ENCODE measurements around the gene MED12. TPM values are rescaled to one million over a fixed set of nuclear protein-coding genes. Genes with fewer than 3 reads are reported as not detected.

The MED12 gene
- polyA plus RNA-seq, 1 experiment: 12.4 TPM

DNA sequence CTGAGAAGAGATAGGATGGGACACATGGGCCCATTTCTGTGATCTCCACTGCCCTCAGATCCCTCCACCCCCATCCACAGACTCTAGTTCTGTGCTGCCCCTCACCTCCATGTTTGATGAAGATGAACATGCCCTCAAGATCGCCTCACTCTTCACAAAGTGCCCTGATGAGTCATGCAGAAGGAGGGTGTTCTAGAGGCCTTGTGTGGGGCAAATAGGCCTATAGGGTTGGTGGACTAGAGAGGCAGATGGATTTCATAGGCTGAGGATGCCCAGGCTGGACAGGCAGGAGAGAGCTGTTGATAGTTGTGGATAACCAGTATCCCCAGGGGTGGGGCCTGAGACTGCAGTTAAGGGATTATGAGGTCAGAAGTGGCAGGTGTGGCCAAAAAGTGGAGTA lies 12.0 kb upstream of the MED12 start, which contains the start of gene CXorf65:
Gene CXorf65, minus strand, starts transcription at position 314 of the 400 bp plus-strand sequence. Its CDS starts 184 bp downstream, at position 130.
- TF ChIP-seq, protein P1, sequence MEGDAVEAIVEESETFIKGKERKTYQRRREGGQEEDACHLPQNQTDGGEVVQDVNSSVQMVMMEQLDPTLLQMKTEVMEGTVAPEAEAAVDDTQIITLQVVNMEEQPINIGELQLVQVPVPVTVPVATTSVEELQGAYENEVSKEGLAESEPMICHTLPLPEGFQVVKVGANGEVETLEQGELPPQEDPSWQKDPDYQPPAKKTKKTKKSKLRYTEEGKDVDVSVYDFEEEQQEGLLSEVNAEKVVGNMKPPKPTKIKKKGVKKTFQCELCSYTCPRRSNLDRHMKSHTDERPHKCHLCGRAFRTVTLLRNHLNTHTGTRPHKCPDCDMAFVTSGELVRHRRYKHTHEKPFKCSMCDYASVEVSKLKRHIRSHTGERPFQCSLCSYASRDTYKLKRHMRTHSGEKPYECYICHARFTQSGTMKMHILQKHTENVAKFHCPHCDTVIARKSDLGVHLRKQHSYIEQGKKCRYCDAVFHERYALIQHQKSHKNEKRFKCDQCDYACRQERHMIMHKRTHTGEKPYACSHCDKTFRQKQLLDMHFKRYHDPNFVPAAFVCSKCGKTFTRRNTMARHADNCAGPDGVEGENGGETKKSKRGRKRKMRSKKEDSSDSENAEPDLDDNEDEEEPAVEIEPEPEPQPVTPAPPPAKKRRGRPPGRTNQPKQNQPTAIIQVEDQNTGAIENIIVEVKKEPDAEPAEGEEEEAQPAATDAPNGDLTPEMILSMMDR (IDR thresholded peaks at IDR 0.05; ENCODE audit: insufficient read depth, low read depth, low read length): no peak
- no peaks in the 10 kb centered on the region for H3K27me3 ChIP-seq (ENCODE audit: control insufficient read depth, insufficient read depth, low read length)
- H3K36me3 ChIP-seq (ENCODE audit: control insufficient read depth, insufficient read depth, low read length): no peaks in the 10 kb centered on the region
- POLR2A ChIA-PET: interaction anchor here (1.5 kb wide), 1 partner anchor 12 kb away, joined by 4 read pairs; the partner anchor contains the start of gene MED12
- H3K4me3 ChIP-seq (ENCODE audit: low read depth, low read length): no peak within 1 kb of the TSS
- CTCF ChIA-PET: interaction anchor here (1.0 kb wide), 1 partner anchor 12 kb away, joined by 3 read pairs; the partner anchor contains the start of gene MED12
- DNase-seq (ENCODE audit: low read depth): no peak

DNA sequence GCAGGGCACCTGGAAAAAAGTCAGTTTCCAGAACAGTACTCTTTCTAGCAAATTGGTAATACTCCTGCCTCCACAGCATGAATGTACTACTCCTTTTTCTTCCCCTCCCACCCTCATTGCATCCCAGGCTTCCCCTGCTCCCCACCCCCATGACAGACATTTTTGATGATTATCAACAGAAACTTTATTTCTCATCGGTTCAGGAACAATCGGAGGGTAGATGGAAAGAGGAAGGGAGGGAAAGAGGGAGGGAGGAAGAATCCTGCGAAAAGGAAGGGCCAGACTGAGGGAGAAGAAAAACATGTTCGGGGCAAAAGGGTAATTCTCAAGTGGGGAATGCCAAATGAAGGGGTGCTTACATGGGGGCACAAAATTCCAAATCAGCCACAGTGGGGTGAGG lies 11.2 kb upstream of the MED12 start:
- no peak for DNase-seq (ENCODE audit: low read depth)
- H3K36me3 ChIP-seq (ENCODE audit: control insufficient read depth, insufficient read depth, low read length): no peaks in the 10 kb centered on the region
- TF ChIP-seq, protein P1 (IDR thresholded peaks at IDR 0.05; ENCODE audit: insufficient read depth, low read depth, low read length): no peak
- no peak overlapping the region for H3K4me3 ChIP-seq (ENCODE audit: low read depth, low read length)
- ChIA-PET POLR2A (no interaction called here), CTCF (no interaction called here)
- H3K27me3 ChIP-seq (ENCODE audit: control insufficient read depth, insufficient read depth, low read length): peaks cover 2% of the 10 kb centered on the region; the same call in 1 of the 2 replicates

DNA sequence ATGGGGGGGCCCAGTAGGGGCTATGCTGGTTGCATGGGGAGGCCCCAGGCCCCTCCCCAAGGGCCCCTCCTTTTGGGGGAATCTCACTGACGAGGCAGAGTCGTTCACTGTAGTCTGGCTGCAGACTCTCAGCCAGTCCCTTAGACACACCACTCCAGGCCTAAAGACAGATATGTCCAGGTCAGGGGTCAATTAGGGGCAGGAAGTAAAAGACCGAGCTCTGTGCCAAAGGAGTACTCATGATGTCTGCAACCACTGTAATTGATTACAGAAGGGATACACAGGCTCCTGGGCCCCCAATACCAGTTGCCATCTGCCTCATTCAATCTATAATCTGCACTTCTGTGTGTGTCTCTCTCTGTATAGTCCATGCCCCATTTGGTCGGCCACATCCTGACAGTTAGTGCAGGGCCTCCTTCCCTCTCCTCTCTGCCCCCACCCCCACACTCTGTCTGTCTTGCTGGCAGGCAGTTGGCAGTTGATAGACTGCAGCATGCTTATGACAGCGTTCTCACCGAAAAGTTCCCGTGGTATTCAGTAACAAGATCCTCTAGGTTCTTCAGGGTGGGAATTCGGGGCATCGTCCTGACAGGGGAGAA lies 10.5 kb upstream of the MED12 start:
- Histone ChIP-seq H3K27me3 (ENCODE audit: control insufficient read depth, insufficient read depth, low read length) (peaks cover 2% of the 10 kb centered on the region; the same call in 1 of the 2 replicates), H3K36me3 (ENCODE audit: control insufficient read depth, insufficient read depth, low read length) (no peaks in the 10 kb centered on the region), H3K4me3 (ENCODE audit: low read depth, low read length) (no peak overlapping the region)
- TF ChIP-seq, protein P1 (IDR thresholded peaks at IDR 0.05; ENCODE audit: insufficient read depth, low read depth, low read length): no peak
- ChIA-PET CTCF (interaction anchor here (0.7 kb wide), 1 partner anchor 30 kb away, joined by 3 read pairs; no protein-coding TSS in a partner anchor), POLR2A (no interaction called here)
- no peak for DNase-seq (ENCODE audit: low read depth)

DNA sequence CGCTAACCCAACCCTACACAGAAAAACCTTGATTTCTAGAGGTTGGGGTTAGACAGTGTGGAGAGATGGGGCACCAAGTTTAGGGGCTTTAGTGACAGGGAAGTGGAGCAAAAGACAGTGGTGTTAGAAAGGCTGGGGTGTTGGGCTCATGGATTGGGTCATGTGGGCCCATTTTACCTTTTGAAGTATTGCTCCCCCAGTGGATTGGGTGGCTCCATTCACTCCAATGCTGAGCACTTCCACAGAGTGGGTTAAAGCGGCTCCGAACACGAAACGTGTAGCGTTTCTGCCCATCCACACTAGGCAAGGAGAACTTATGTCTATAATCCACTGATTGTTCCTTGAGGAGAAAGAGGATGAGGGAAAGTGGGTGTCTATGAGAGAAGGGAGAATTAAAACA lies 9.3 kb upstream of the MED12 start:
- DNase-seq (ENCODE audit: low read depth): no peak
- Histone ChIP-seq H3K4me3 (ENCODE audit: low read depth, low read length) (no peak overlapping the region), H3K36me3 (ENCODE audit: control insufficient read depth, insufficient read depth, low read length) (no peaks in the 10 kb centered on the region), H3K27me3 (ENCODE audit: control insufficient read depth, insufficient read depth, low read length) (peaks cover 2% of the 10 kb centered on the region; the same call in 1 of the 2 replicates)
- TF ChIP-seq, protein P1 (IDR thresholded peaks at IDR 0.05; ENCODE audit: insufficient read depth, low read depth, low read length): no peak
- CTCF ChIA-PET: no interaction called here
- POLR2A ChIA-PET: no interaction called here

DNA sequence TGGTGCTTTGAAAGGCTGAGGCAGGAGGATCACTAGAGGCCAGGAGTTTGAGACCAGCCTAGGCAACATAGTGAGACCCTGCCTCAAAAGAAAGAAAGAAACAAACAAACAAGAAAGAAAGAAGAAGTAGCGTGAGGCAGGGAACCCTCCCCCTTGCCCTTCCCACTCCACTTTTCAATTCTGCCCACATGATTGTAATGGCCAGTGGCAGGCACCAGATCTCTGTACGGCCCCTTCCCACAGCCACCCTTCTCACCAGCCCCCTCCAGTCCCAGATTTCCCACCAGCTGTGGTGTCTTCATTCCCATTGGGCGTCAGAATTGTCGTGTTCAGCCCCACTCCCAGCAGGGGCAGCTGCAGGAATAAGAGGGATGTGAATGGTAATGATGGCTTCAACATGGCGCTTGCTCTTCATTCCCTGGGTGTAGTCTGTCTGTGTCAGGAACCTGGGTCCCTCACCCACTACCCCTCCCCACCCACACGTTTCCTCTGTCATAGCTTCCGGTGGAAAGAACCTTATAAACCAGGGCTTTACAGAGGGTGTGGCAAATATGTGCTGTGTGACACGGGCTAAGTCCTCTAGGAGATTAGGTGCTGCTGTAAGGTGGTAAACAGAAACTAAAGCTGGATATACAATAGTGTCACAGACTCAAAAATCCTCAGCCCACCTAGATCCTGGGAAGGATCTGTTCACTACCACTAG lies 7.1 kb upstream of the MED12 start, which contains the start of gene IL2RG:
Gene IL2RG, minus strand, starts transcription at position 437 of the 703 bp plus-strand sequence. Its CDS starts 38 bp downstream, at position 399.
- H3K36me3 ChIP-seq (ENCODE audit: control insufficient read depth, insufficient read depth, low read length): no peaks in the 10 kb centered on the region
- TF ChIP-seq, protein P1 (IDR thresholded peaks at IDR 0.05; ENCODE audit: insufficient read depth, low read depth, low read length): no peak
- no peak within 1 kb of the TSS for H3K4me3 ChIP-seq (ENCODE audit: low read depth, low read length)
- POLR2A ChIA-PET: no interaction called here
- peaks cover 2% of the 10 kb centered on the region; the same call in 1 of the 2 replicates for H3K27me3 ChIP-seq (ENCODE audit: control insufficient read depth, insufficient read depth, low read length)
- CTCF ChIA-PET: no interaction called here
- no peak for DNase-seq (ENCODE audit: low read depth)

Data from BJ (cell line).